ENCODE data around the gene ETV5.

The ETV5 gene

GRCh38 chr3:186095561-186096081 lies 13.3 kb downstream of the ETV5 start:
- no peak for DNase-seq (ENCODE audit: low read depth in 2 of 2)

GRCh38 chr3:186094696-186095425 lies 14.0 kb downstream of the ETV5 start:
- DNase-seq (ENCODE audit: low read depth in 2 of 2) = no peak

GRCh38 chr3:186094271-186094670 lies 14.6 kb downstream of the ETV5 start:
- no peak for DNase-seq (ENCODE audit: low read depth in 2 of 2)

GRCh38 chr3:186093271-186093900 lies 15.5 kb downstream of the ETV5 start:
- DNase-seq (ENCODE audit: low read depth in 2 of 2) = no peak

- no peak for DNase-seq (ENCODE audit: low read depth in 2 of 2)
These were observed 16.4 kb downstream of the ETV5 start for GRCh38 chr3:186092360-186093070.

GRCh38 chr3:186090901-186091300 lies 18.0 kb downstream of the ETV5 start:
- no peak for DNase-seq (ENCODE audit: low read depth in 2 of 2)

GRCh38 chr3:186088335-186088734 lies 20.6 kb downstream of the ETV5 start:
- DNase-seq (ENCODE audit: low read depth in 2 of 2) = no peak

- no peak for DNase-seq (ENCODE audit: low read depth in 2 of 2)
These were observed 24.6 kb downstream of the ETV5 start for GRCh38 chr3:186084264-186084663.

- no peak for DNase-seq (ENCODE audit: low read depth in 2 of 2)
These were observed 25.1 kb downstream of the ETV5 start for GRCh38 chr3:186083746-186084145.

- no peak for DNase-seq (ENCODE audit: low read depth in 2 of 2)
These were observed 26.7 kb downstream of the ETV5 start for GRCh38 chr3:186082150-186082549.

GRCh38 chr3:186081678-186082077 lies 27.2 kb downstream of the ETV5 start:
- no peak for DNase-seq (ENCODE audit: low read depth in 2 of 2)

GRCh38 chr3:186080849-186081438 lies 27.9 kb downstream of the ETV5 start:
- no peak for DNase-seq (ENCODE audit: low read depth in 2 of 2)

- no peak for DNase-seq (ENCODE audit: low read depth in 2 of 2)
These were observed 29.0 kb downstream of the ETV5 start for GRCh38 chr3:186079925-186080324.

- DNase-seq (ENCODE audit: low read depth in 2 of 2) = no peak
These were observed 31.4 kb downstream of the ETV5 start for GRCh38 chr3:186077466-186077865.

- no peak for DNase-seq (ENCODE audit: low read depth in 2 of 2)
These were observed 32.8 kb downstream of the ETV5 start for GRCh38 chr3:186075931-186076567.

GRCh38 chr3:186075489-186075888 lies 33.4 kb downstream of the ETV5 start:
- no peak for DNase-seq (ENCODE audit: low read depth in 2 of 2)

GRCh38 chr3:186073641-186074040 lies 35.2 kb downstream of the ETV5 start:
- no peak for DNase-seq (ENCODE audit: low read depth in 2 of 2)

GRCh38 chr3:186070996-186071395 lies 37.9 kb downstream of the ETV5 start:
- DNase-seq (ENCODE audit: low read depth in 2 of 2) = no peak

- no peak for DNase-seq (ENCODE audit: low read depth in 2 of 2)
These were observed 38.3 kb downstream of the ETV5 start for GRCh38 chr3:186070550-186070949.

- no peak for DNase-seq (ENCODE audit: low read depth in 2 of 2)
These were observed 38.8 kb downstream of the ETV5 start for GRCh38 chr3:186070133-186070532.

GRCh38 chr3:186069199-186069598 lies 39.7 kb downstream of the ETV5 start:
- no peak for DNase-seq (ENCODE audit: low read depth in 2 of 2)

- no peak for DNase-seq (ENCODE audit: low read depth in 2 of 2)
These were observed 40.7 kb downstream of the ETV5 start for GRCh38 chr3:186068243-186068552.

Measured in fibroblast of skin of left quadriceps (primary cell).